Erythroblast (primary cell): Measurements from ENCODE around the gene CAPN8.

Experiments used
- GATA1 ChIP-seq: IDR thresholded peaks from 2 replicates; pipeline ENCODE4 v1.6.1; 2011; ENCODE audit warnings: low read depth, mild to moderate bottlenecking, control low read depth, low read length, moderate library complexity
- POLR2A ChIP-seq: IDR thresholded peaks from 2 replicates; pipeline ENCODE4 v1.6.1; 2011; ENCODE audit warnings: mild to moderate bottlenecking, low read length

DNA sequence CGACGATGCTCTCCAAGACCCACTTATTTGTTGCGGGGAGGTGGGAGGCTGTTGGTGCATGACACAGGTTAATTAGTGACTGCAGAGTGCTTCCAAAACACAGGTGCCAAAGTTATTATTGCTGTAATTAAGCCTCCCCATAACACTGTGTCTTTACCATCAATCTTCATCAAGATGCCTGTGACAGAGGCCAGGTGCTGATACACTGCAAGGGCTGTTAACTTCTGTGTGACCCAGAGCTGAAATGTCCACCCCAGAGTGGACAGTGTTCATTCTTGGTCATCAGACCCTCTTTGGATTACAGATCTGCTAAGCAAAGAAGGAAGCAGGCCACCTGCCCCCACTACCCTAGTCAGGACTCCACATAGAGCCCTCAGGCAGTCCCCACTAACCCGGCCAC lies 55.5 kb downstream of the CAPN8 start:
- TF ChIP-seq POLR2A, result no peak
- TF ChIP-seq GATA1, result no peak
